SK-N-SH treated with all-trans-retinoic acid at 6 μM for 48 hours (cell line): ENCODE data around the gene MEAF6.
"Not testable (repeated sequence)": the region's sequence is repeated elsewhere in the genome, so short reads cannot be mapped to it uniquely, and the experiment has no call there.

Experiments used
- ATAC-seq: fragments of 200-7000 bp; cut with Tn5 transposase; 3 replicates; pipeline ENCODE4 v1.9.1; 2020; ENCODE audit warnings: mild to moderate bottlenecking, moderate library complexity
- ARNTL ChIP-seq: fragments of 450-650 bp; formaldehyde crosslinking; IDR thresholded peaks from 2 replicates; pipeline ENCODE4 v1.5.0; 2020; ENCODE audit warnings: low read depth, mild to moderate bottlenecking, moderate library complexity, borderline replicate concordance
- BACH2 ChIP-seq: fragments of 250-450 bp; sonication (Bioruptor Pico); IDR thresholded peaks from 2 replicates; pipeline ENCODE4 v1.9.0; 2021; ENCODE audit warnings: mild to moderate bottlenecking, borderline replicate concordance
- CREB5 ChIP-seq: fragments of 250-450 bp; sonication (Bioruptor Pico); IDR thresholded peaks from 2 replicates; pipeline ENCODE4 v1.5.1; 2020; ENCODE audit warnings: low read depth, mild to moderate bottlenecking, moderate library complexity
- CSRNP3 ChIP-seq: fragments of 250-450 bp; sonication (Bioruptor Pico); IDR thresholded peaks from 2 replicates; pipeline ENCODE4 v1.5.1; 2021; ENCODE audit warnings: mild to moderate bottlenecking, moderate library complexity
- ESRRG ChIP-seq: fragments of 250-450 bp; sonication (Bioruptor Pico); IDR thresholded peaks from 2 replicates; pipeline ENCODE4 v1.6.1; 2021; ENCODE audit warnings: mild to moderate bottlenecking
- ISL1 ChIP-seq: fragments of 250-450 bp; sonication (Bioruptor Pico); IDR thresholded peaks from 2 replicates; pipeline ENCODE4 v2.1.2; 2022; ENCODE audit warnings: mild to moderate bottlenecking, moderate library complexity
- OSR1 ChIP-seq: fragments of 250-450 bp; sonication (Bioruptor Pico); IDR thresholded peaks from 2 replicates; pipeline ENCODE4 v1.8.0; 2022; ENCODE audit warnings: moderate library complexity, mild to moderate bottlenecking, inconsistent platforms
- PATZ1 ChIP-seq: fragments of 250-450 bp; sonication (Bioruptor Pico); IDR thresholded peaks from 2 replicates; pipeline ENCODE4 v1.8.0; 2020; ENCODE audit warnings: mild to moderate bottlenecking, moderate library complexity, borderline replicate concordance
- POU6F1 ChIP-seq: fragments of 250-450 bp; sonication (Bioruptor Pico); IDR thresholded peaks from 2 replicates; pipeline ENCODE4 v1.8.0; 2021; ENCODE audit warnings: low read depth, mild to moderate bottlenecking, moderate library complexity, borderline replicate concordance
- PPARA ChIP-seq: fragments of 250-450 bp; sonication (Bioruptor Pico); IDR thresholded peaks from 2 replicates; pipeline ENCODE4 v1.5.0; 2020; ENCODE audit warnings: mild to moderate bottlenecking, borderline replicate concordance
- RARB ChIP-seq: fragments of 250-450 bp; sonication (Bioruptor Pico); IDR thresholded peaks from 2 replicates; pipeline ENCODE4 v1.8.0; 2021; ENCODE audit warnings: mild to moderate bottlenecking, moderate library complexity
- SNAI2 ChIP-seq: fragments of 250-450 bp; sonication (Bioruptor Pico); IDR thresholded peaks from 2 replicates; pipeline ENCODE4 v1.5.0; 2020; ENCODE audit warnings: mild to moderate bottlenecking, moderate library complexity
- TCF4 ChIP-seq: fragments of 250-450 bp; sonication (Bioruptor Pico); IDR thresholded peaks from 2 replicates; pipeline ENCODE4 v1.8.0; 2021; ENCODE audit warnings: mild to moderate bottlenecking, moderate library complexity, borderline replicate concordance
- TOX ChIP-seq: fragments of 250-450 bp; sonication (Bioruptor Pico); IDR thresholded peaks from 2 replicates; pipeline ENCODE4 v1.8.0; 2021; ENCODE audit warnings: mild to moderate bottlenecking, moderate library complexity, borderline replicate concordance
- TSHZ2 ChIP-seq: fragments of 250-450 bp; sonication (Bioruptor Pico); IDR thresholded peaks from 2 replicates; pipeline ENCODE4 v1.5.0; 2020; ENCODE audit warnings: mild to moderate bottlenecking, moderate library complexity
- ZC3H10 ChIP-seq: fragments of 250-450 bp; sonication (Bioruptor Pico); IDR thresholded peaks from 2 replicates; pipeline ENCODE4 v1.5.1; 2021; ENCODE audit warnings: mild to moderate bottlenecking, moderate library complexity
- ZFP3 ChIP-seq: fragments of 250-450 bp; sonication (Bioruptor Pico); IDR thresholded peaks from 2 replicates; pipeline ENCODE4 v1.5.0; 2020; ENCODE audit warnings: mild to moderate bottlenecking, moderate library complexity
- ZNF565 ChIP-seq: fragments of 450-650 bp; formaldehyde crosslinking; conservative IDR thresholded peaks from 2 replicates; pipeline ENCODE4 v1.5.0; 2020; ENCODE audit warnings: low read depth, mild to moderate bottlenecking, moderate library complexity
- ZNF70 ChIP-seq: fragments of 450-650 bp; formaldehyde crosslinking; IDR thresholded peaks from 2 replicates; pipeline ENCODE4 v1.5.0; 2020; ENCODE audit warnings: mild to moderate bottlenecking, moderate library complexity
- ZNF8 ChIP-seq: fragments of 450-650 bp; formaldehyde crosslinking; IDR thresholded peaks from 2 replicates; pipeline ENCODE4 v1.5.0; 2020; ENCODE audit warnings: mild to moderate bottlenecking, moderate library complexity

Gene MEAF6

GRCh38 chr1:37537378-37537777 is 22.8 kb upstream of the MEAF6 start:
- no peak for ATAC-seq

GRCh38 chr1:37533317-37534093 is 18.9 kb upstream of the MEAF6 start:
- TF ChIP-seq ESRRG, result no peak
- no peak for TF ChIP-seq ZNF8
- TF ChIP-seq POU6F1 (CRISPR knock-in tag), result no peak
- ATAC-seq, result no peak; the same call in 2 of the 3 replicates

More at GRCh38 chr1:37537378-37537777, 22.8 kb upstream of the MEAF6 start:
- TF ChIP-seq ISL1 (no peak), ZFP3 (CRISPR knock-in tag) (no peak)
- TF ChIP-seq, all 23 proteins: peak for 0

- ATAC-seq, result not testable (repeated sequence)
Measured at GRCh38 chr1:37532418-37533156, 18.0 kb upstream of the MEAF6 start.

- ATAC-seq, result not testable (repeated sequence)
Measured at GRCh38 chr1:37529888-37530287, 15.3 kb upstream of the MEAF6 start.

GRCh38 chr1:37519613-37520012 is 5.0 kb upstream of the MEAF6 start:
- no peak for TF ChIP-seq CSRNP3
- no peak for TF ChIP-seq SNAI2
- no peak for TF ChIP-seq ZNF565 (CRISPR knock-in tag)
- TF ChIP-seq ZFP3 (CRISPR knock-in tag), result no peak
- no peak for TF ChIP-seq TCF4 (CRISPR knock-in tag)
- TF ChIP-seq ZNF70 (CRISPR knock-in tag), result no peak
- TF ChIP-seq ESRRG, result no peak
- no peak for TF ChIP-seq POU6F1 (CRISPR knock-in tag)
- TF ChIP-seq RARB (CRISPR knock-in tag), result no peak
- no peak for TF ChIP-seq TSHZ2 (CRISPR knock-in tag)
- TF ChIP-seq ARNTL, result no peak
- no peak for TF ChIP-seq CREB5 (CRISPR knock-in tag)
- TF ChIP-seq ZC3H10 (CRISPR knock-in tag), result no peak
- TF ChIP-seq PATZ1 (CRISPR knock-in tag), result no peak
- no peak for TF ChIP-seq BACH2 (CRISPR knock-in tag)
- TF ChIP-seq ISL1, result no peak
- no peak for TF ChIP-seq OSR1 (CRISPR knock-in tag)
- TF ChIP-seq PPARA, result no peak
- TF ChIP-seq TOX, result no peak
- no peak for TF ChIP-seq ZNF8
- ATAC-seq, result no peak

- not testable (repeated sequence) for ATAC-seq
Measured at GRCh38 chr1:37518929-37519328, 4.4 kb upstream of the MEAF6 start.

- ATAC-seq, result not testable (repeated sequence)
Measured at GRCh38 chr1:37518241-37518640, 3.7 kb upstream of the MEAF6 start.
